GM12878 (cell line): ENCODE results near the gene PRPF6. TPM values are rescaled to one million over a fixed set of nuclear protein-coding genes. Genes with fewer than 3 reads are reported as not detected.

Source experiments
- BHLHE40 ChIP-seq, 2 experiments: fragments of 450-650 bp in 1 of 2; IDR thresholded peaks; 2 replicates each; pipeline ENCODE4 v1.6.1; 2011 to 2017; ENCODE audit warnings: low read depth in 2 of 2, borderline replicate concordance in 1 of 2, improper control_type of control experiment in 1 of 2, low read length in 1 of 2, mild to moderate bottlenecking in 1 of 2
- CBX3 ChIP-seq: fragments of 200-600 bp; sonication (generic); IDR thresholded peaks from 2 replicates; pipeline ENCODE4 v1.6.1; 2016; ENCODE audit warnings: low read depth, borderline replicate concordance
- DPF2 ChIP-seq: fragments of 450-650 bp; IDR thresholded peaks from 2 replicates; pipeline ENCODE4 v1.6.1; 2017; ENCODE audit warnings: mild to moderate bottlenecking
- GATAD2B ChIP-seq: fragments of 450-650 bp; conservative IDR thresholded peaks from 2 replicates; pipeline ENCODE4 v1.6.1; 2017; ENCODE audit warnings: low read depth, mild to moderate bottlenecking, moderate library complexity
- HCFC1 ChIP-seq: fragments of 150-350 bp; IDR thresholded peaks from 2 replicates; pipeline ENCODE4 v1.6.1; 2014; ENCODE audit warnings: low read length
- HSF1 ChIP-seq: fragments of 150-350 bp; IDR thresholded peaks from 2 replicates; pipeline ENCODE4 v1.6.1; 2014; ENCODE audit warnings: mild to moderate bottlenecking, low read depth, low read length
- IKZF1 ChIP-seq: fragments of 450-650 bp; conservative IDR thresholded peaks from 2 replicates; pipeline ENCODE4 v1.6.1; 2017; ENCODE audit warnings: antibody characterized with exemption, mild to moderate bottlenecking
- LARP7 ChIP-seq: fragments of 450-650 bp; IDR thresholded peaks from 2 replicates; pipeline ENCODE4 v1.6.1; 2017; ENCODE audit warnings: mild to moderate bottlenecking
- MTA2 ChIP-seq: fragments of 450-650 bp; IDR thresholded peaks from 2 replicates; pipeline ENCODE4 v1.6.1; 2016; ENCODE audit warnings: low read depth, mild to moderate bottlenecking, moderate library complexity
- POU2F2 ChIP-seq: IDR thresholded peaks from 3 replicates; pipeline ENCODE4 v1.6.1; 2011; ENCODE audit warnings: low read depth, mild to moderate bottlenecking, low read length, borderline replicate concordance
- SMARCA5 ChIP-seq: fragments of 450-650 bp; IDR thresholded peaks from 2 replicates; pipeline ENCODE4 v1.6.1; 2017; ENCODE audit warnings: mild to moderate bottlenecking
- TAF1 ChIP-seq: IDR thresholded peaks from 2 replicates; pipeline ENCODE4 v1.6.1; 2011; ENCODE audit warnings: mild to moderate bottlenecking, low read depth, low read length, borderline replicate concordance
- TCF12 ChIP-seq: IDR thresholded peaks from 2 replicates; pipeline ENCODE4 v1.6.1; 2011; ENCODE audit warnings: low read depth, mild to moderate bottlenecking, low read length
- YY1 ChIP-seq: IDR thresholded peaks from 2 replicates; pipeline ENCODE4 v1.6.1; 2011; ENCODE audit warnings: low read depth, mild to moderate bottlenecking, low read length
- polyA plus RNA-seq, 11 experiments: library from polyadenylated mRNA; depleted of rRNA in 4 of 11; unstranded in 6 of 11; stranded (reverse) in 5 of 11; fragments of >200 nt; fragmentation: Nextera tagmentation in 4 of 11; fragmentation: Illumina TruSeq in 1 of 11; extraction: Ambion mirVana in 4 of 11; extraction: Trizol in 1 of 11; gene quantifications; 1 replicate in 1 of 11; 2 replicates in 10 of 11; pipeline versions ENCODE4 v1.2.1 to v1.2.3, GENCODE V29; 2011 to 2016; ENCODE audit warnings: inconsistent platforms in 2 of 11, missing spikeins in 2 of 11, low read depth in 1 of 11
- total RNA-seq, 4 experiments: library from RNA; depleted of rRNA in 3 of 4; stranded (reverse); fragments of >200 nt in 3 of 4; fragmentation: Illumina TruSeq in 1 of 4; extraction: Trizol in 1 of 4; gene quantifications; 2 replicates each; pipeline versions ENCODE4 v1.2.1 to v1.2.3, GENCODE V29; 2013 to 2021
- TF ChIP-seq, protein P1 (sequence below): IDR thresholded peaks from 2 replicates; pipeline ENCODE4 v1.6.1; 2011; ENCODE audit warnings: low read depth, low read length, improper control_type of control experiment, borderline replicate concordance
- TF ChIP-seq, protein P2 (sequence below): fragments of 450-650 bp; IDR thresholded peaks from 2 replicates; pipeline ENCODE4 v1.6.1; 2017; ENCODE audit warnings: mild to moderate bottlenecking, moderate library complexity
- TF ChIP-seq, protein P3 (sequence below): fragments of 450-650 bp; formaldehyde crosslinking; IDR thresholded peaks from 2 replicates; pipeline ENCODE4 v1.5.0; 2022; ENCODE audit warnings: mild to moderate bottlenecking, missing genetic modification characterization
- TF ChIP-seq, protein P4 (sequence below): fragments of 450-650 bp; IDR thresholded peaks from 2 replicates; pipeline ENCODE4 v1.6.1; 2016; ENCODE audit warnings: mild to moderate bottlenecking

Gene PRPF6
- total and polyA plus RNA-seq, 10 of the 15 experiments (the other 5 are each of a cell fraction or from before 2014, with no cell fraction given), result 5.0 to 102 (median 71.3) TPM

DNA sequence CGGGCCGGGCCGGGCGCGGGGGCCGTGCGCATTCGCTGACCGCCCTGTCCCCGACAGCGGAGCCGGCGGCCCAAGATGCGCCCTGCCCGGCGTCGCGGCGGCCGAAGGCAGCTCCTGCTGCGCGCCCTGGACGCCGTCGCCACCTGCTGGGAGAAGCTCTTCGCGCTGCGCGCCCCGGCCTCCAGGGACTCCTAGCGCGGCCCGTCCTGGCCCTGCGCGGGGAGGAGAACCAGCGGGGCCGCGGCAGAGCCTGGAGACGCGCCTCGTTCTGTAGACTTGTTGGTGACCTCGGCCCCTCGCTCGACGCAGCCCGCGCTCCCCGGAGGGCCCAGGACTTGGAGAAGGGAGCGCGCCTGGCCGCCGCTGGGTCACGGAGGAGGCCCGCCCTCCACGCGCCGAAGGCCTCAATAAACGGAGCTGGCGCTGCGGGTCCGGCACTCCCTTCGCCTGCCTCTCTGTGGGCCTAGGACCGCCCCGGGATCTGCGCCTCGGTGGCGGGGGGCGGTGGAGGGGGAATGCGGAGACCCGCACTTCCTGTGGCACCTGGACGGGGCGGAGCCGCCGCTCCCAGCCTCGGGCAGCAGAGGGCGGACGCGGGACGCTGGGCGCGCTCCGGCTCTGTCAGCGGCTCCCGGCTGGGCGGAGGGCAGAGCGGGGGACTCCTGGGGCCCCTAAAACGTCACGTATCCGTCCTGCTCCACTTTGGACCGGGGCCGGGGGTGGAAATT lies 57.8 kb downstream of the PRPF6 start (continued):
- 0 out of 2 replicates have a peak, but pooled peaks have one; percentile 28 for TF ChIP-seq MTA2
- peak; percentile 78 for TF ChIP-seq TCF12
- peak; percentile 69; the same call in 1 of the 2 replicates for TF ChIP-seq YY1
- TF ChIP-seq, protein P1, sequence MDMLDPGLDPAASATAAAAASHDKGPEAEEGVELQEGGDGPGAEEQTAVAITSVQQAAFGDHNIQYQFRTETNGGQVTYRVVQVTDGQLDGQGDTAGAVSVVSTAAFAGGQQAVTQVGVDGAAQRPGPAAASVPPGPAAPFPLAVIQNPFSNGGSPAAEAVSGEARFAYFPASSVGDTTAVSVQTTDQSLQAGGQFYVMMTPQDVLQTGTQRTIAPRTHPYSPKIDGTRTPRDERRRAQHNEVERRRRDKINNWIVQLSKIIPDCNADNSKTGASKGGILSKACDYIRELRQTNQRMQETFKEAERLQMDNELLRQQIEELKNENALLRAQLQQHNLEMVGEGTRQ, result no peak
- TF ChIP-seq, protein P2, sequence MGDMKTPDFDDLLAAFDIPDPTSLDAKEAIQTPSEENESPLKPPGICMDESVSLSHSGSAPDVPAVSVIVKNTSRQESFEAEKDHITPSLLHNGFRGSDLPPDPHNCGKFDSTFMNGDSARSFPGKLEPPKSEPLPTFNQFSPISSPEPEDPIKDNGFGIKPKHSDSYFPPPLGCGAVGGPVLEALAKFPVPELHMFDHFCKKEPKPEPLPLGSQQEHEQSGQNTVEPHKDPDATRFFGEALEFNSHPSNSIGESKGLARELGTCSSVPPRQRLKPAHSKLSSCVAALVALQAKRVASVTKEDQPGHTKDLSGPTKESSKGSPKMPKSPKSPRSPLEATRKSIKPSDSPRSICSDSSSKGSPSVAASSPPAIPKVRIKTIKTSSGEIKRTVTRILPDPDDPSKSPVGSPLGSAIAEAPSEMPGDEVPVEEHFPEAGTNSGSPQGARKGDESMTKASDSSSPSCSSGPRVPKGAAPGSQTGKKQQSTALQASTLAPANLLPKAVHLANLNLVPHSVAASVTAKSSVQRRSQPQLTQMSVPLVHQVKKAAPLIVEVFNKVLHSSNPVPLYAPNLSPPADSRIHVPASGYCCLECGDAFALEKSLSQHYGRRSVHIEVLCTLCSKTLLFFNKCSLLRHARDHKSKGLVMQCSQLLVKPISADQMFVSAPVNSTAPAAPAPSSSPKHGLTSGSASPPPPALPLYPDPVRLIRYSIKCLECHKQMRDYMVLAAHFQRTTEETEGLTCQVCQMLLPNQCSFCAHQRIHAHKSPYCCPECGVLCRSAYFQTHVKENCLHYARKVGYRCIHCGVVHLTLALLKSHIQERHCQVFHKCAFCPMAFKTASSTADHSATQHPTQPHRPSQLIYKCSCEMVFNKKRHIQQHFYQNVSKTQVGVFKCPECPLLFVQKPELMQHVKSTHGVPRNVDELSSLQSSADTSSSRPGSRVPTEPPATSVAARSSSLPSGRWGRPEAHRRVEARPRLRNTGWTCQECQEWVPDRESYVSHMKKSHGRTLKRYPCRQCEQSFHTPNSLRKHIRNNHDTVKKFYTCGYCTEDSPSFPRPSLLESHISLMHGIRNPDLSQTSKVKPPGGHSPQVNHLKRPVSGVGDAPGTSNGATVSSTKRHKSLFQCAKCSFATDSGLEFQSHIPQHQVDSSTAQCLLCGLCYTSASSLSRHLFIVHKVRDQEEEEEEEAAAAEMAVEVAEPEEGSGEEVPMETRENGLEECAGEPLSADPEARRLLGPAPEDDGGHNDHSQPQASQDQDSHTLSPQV, result peak; percentile 62; the same call in 1 of the 2 replicates
- TF ChIP-seq GATAD2B, result peak; percentile 88
- 0 out of 3 replicates have a peak, but pooled peaks have one; percentile 4 for TF ChIP-seq POU2F2
- TF ChIP-seq, protein P3, sequence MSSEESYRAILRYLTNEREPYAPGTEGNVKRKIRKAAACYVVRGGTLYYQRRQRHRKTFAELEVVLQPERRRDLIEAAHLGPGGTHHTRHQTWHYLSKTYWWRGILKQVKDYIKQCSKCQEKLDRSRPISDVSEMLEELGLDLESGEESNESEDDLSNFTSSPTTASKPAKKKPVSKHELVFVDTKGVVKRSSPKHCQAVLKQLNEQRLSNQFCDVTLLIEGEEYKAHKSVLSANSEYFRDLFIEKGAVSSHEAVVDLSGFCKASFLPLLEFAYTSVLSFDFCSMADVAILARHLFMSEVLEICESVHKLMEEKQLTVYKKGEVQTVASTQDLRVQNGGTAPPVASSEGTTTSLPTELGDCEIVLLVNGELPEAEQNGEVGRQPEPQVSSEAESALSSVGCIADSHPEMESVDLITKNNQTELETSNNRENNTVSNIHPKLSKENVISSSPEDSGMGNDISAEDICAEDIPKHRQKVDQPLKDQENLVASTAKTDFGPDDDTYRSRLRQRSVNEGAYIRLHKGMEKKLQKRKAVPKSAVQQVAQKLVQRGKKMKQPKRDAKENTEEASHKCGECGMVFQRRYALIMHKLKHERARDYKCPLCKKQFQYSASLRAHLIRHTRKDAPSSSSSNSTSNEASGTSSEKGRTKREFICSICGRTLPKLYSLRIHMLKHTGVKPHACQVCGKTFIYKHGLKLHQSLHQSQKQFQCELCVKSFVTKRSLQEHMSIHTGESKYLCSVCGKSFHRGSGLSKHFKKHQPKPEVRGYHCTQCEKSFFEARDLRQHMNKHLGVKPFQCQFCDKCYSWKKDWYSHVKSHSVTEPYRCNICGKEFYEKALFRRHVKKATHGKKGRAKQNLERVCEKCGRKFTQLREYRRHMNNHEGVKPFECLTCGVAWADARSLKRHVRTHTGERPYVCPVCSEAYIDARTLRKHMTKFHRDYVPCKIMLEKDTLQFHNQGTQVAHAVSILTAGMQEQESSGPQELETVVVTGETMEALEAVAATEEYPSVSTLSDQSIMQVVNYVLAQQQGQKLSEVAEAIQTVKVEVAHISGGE (CRISPR knock-in tag), result no peak
- peak; percentile 57; the same call in 1 of the 2 replicates for TF ChIP-seq TAF1
- no peak for TF ChIP-seq CBX3
- peak in 1 of 2 experiments; percentile 43; a peak in 3 of 4 replicates for TF ChIP-seq BHLHE40 (IDR thresholded peaks at IDR 0.05; ENCODE audit: borderline replicate concordance in 1 of 2, low read depth in 2 of 2, low read length in 1 of 2)
- peak; percentile 83 for TF ChIP-seq IKZF1
- TF ChIP-seq, protein P4, sequence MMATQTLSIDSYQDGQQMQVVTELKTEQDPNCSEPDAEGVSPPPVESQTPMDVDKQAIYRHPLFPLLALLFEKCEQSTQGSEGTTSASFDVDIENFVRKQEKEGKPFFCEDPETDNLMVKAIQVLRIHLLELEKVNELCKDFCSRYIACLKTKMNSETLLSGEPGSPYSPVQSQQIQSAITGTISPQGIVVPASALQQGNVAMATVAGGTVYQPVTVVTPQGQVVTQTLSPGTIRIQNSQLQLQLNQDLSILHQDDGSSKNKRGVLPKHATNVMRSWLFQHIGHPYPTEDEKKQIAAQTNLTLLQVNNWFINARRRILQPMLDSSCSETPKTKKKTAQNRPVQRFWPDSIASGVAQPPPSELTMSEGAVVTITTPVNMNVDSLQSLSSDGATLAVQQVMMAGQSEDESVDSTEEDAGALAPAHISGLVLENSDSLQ, result 0 out of 2 replicates have a peak, but pooled peaks have one; percentile 12
- TF ChIP-seq SMARCA5, result peak; percentile 94
- peak; percentile 97 for TF ChIP-seq LARP7
- TF ChIP-seq HCFC1, result peak; percentile 24; the same call in 1 of the 2 replicates
- TF ChIP-seq HSF1, result no peak
- peak; percentile 86 for TF ChIP-seq DPF2
